Measurements from ENCODE around the gene TSPAN9.

- TF ChIP-seq, protein P1, sequence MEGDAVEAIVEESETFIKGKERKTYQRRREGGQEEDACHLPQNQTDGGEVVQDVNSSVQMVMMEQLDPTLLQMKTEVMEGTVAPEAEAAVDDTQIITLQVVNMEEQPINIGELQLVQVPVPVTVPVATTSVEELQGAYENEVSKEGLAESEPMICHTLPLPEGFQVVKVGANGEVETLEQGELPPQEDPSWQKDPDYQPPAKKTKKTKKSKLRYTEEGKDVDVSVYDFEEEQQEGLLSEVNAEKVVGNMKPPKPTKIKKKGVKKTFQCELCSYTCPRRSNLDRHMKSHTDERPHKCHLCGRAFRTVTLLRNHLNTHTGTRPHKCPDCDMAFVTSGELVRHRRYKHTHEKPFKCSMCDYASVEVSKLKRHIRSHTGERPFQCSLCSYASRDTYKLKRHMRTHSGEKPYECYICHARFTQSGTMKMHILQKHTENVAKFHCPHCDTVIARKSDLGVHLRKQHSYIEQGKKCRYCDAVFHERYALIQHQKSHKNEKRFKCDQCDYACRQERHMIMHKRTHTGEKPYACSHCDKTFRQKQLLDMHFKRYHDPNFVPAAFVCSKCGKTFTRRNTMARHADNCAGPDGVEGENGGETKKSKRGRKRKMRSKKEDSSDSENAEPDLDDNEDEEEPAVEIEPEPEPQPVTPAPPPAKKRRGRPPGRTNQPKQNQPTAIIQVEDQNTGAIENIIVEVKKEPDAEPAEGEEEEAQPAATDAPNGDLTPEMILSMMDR (IDR thresholded peaks at IDR 0.05): no peak
- no peak for TF ChIP-seq POLR2A (IDR thresholded peaks at IDR 0.05)
These were observed 205.1 kb downstream of the TSPAN9 start for GRCh38 chr12:3282384-3282670.

Data from lower leg skin (tissue), 3 donors.